NCI-H69 (cell line): Measurements from ENCODE around the gene TBC1D2.

Source experiments
- DNase-seq: peaks from one replicate; lab custom pipeline; 2025; lab: John Stamatoyannopoulos, UW

The TBC1D2 gene

GRCh38 chr9:98241357-98242300 lies 13.8 kb downstream of the TBC1D2 start:
- DNase-seq, result no peak

GRCh38 chr9:98240475-98240874 lies 15.0 kb downstream of the TBC1D2 start:
- no peak for DNase-seq

GRCh38 chr9:98236901-98237487 lies 18.5 kb downstream of the TBC1D2 start:
- no peak for DNase-seq

- no peak for DNase-seq
These were observed 20.3 kb downstream of the TBC1D2 start for GRCh38 chr9:98235126-98235525.

- DNase-seq, result no peak
These were observed 21.1 kb downstream of the TBC1D2 start for GRCh38 chr9:98234245-98234825.

- no peak for DNase-seq
These were observed 22.5 kb downstream of the TBC1D2 start for GRCh38 chr9:98232926-98233325.

- no peak for DNase-seq
These were observed 23.5 kb downstream of the TBC1D2 start for GRCh38 chr9:98231770-98232478.

GRCh38 chr9:98230789-98231188 lies 24.7 kb downstream of the TBC1D2 start:
- peak; percentile 28 for DNase-seq

- DNase-seq, result no peak
These were observed 25.1 kb downstream of the TBC1D2 start for GRCh38 chr9:98230304-98230703.

- no peak for DNase-seq
These were observed 25.8 kb downstream of the TBC1D2 start for GRCh38 chr9:98229620-98230019.

GRCh38 chr9:98229090-98229395 lies 26.4 kb downstream of the TBC1D2 start:
- DNase-seq, result no peak

GRCh38 chr9:98228392-98229089 lies 26.9 kb downstream of the TBC1D2 start:
- DNase-seq, result no peak

- peak; percentile 36 for DNase-seq
These were observed 27.6 kb downstream of the TBC1D2 start for GRCh38 chr9:98227883-98228282.

- DNase-seq, result peak; percentile 94
These were observed 28.5 kb downstream of the TBC1D2 start for GRCh38 chr9:98226957-98227356.

GRCh38 chr9:98226516-98226915 lies 28.9 kb downstream of the TBC1D2 start:
- DNase-seq, result no peak

GRCh38 chr9:98225015-98225442 lies 30.4 kb downstream of the TBC1D2 start:
- peak; percentile 98 for DNase-seq

- DNase-seq, result peak; percentile 41
These were observed 32.4 kb downstream of the TBC1D2 start for GRCh38 chr9:98222885-98223691.

- no peak for DNase-seq
These were observed 34.5 kb downstream of the TBC1D2 start for GRCh38 chr9:98220911-98221310.

- peak; percentile 38 for DNase-seq
These were observed 35.6 kb downstream of the TBC1D2 start for GRCh38 chr9:98219794-98220370.

GRCh38 chr9:98219364-98219716 lies 36.1 kb downstream of the TBC1D2 start:
- DNase-seq, result peak; percentile 80
